SK-N-MC (cell line): Measurements from ENCODE around the gene GSAP.

Experiments used
- EZH2 ChIP-seq: fragments of 200-600 bp; sonication (generic); IDR thresholded peaks from one replicate; pipeline ENCODE4 v1.6.1; 2017; ENCODE audit warnings: antibody characterized with exemption
- FOXP2 ChIP-seq: optimal IDR thresholded peaks from 2 replicates; pipeline ENCODE3; 2011; ENCODE audit warnings: mild to moderate bottlenecking, moderate library complexity; ENCODE audit not compliant: insufficient read depth; ENCODE audit errors: extremely low read length, control extremely low read depth
- POLR2AphosphoS5 ChIP-seq: IDR thresholded peaks from 2 replicates; pipeline ENCODE4 v1.6.1; 2012; ENCODE audit warnings: mild to moderate bottlenecking, low read depth, low read length, borderline replicate concordance

- TF ChIP-seq EZH2 = no peak
- TF ChIP-seq POLR2AphosphoS5 = no peak
- TF ChIP-seq FOXP2 = no peak
These were observed 3.0 kb upstream of the GSAP start for GRCh38 chr7:77419102-77419501.
